Kidney (tissue), 14 donors: ENCODE measurements around the gene MADD. TPM values are rescaled to one million over a fixed set of nuclear protein-coding genes. Genes with fewer than 3 reads are reported as not detected.

Experiments used
- DNase-seq, 5 donors: peaks; one replicate each; pipeline ENCODE4 v3.0.0-alpha.2; 2013 to 2020
- FAIRE-seq: peaks from 2 replicates; lab custom pipeline; 2012; peaks lifted over from hg19 to GRCh38; lab: Jason Lieb, UNC
- H3K27ac ChIP-seq, 2 donors: one replicate each; pipeline ENCODE4 v1.7.0; 2013; ENCODE audit warnings: low read depth in 2 of 2, low read length in 2 of 2, inconsistent platforms in 1 of 2
- H3K27me3 ChIP-seq: one replicate; pipeline ENCODE4 v1.7.1; 2013; ENCODE audit warnings: low read length, inconsistent platforms; ENCODE audit not compliant: control insufficient read depth, insufficient read depth
- H3K36me3 ChIP-seq, 3 donors: one replicate each; pipeline versions ENCODE4 v1.7.0 to v1.7.1; 2013; ENCODE audit warnings: low read length in 3 of 3, control low read depth in 1 of 3, inconsistent platforms in 1 of 3; ENCODE audit not compliant: insufficient read depth in 3 of 3, control insufficient read depth in 2 of 3
- H3K4me1 ChIP-seq, 3 donors: one replicate each; pipeline versions ENCODE4 v1.7.0 to v1.7.1; 2013; ENCODE audit warnings: low read length in 3 of 3, inconsistent platforms in 1 of 3, low read depth in 1 of 3; ENCODE audit not compliant: control insufficient read depth in 2 of 3, insufficient read depth in 2 of 3
- H3K4me3 ChIP-seq, 3 donors: one replicate each; pipeline versions ENCODE4 v1.7.0 to v1.8.1; 2013; ENCODE audit warnings: low read length in 3 of 3, control low read depth in 1 of 3, inconsistent platforms in 1 of 3
- H3K9ac ChIP-seq, 3 donors: one replicate each; pipeline versions ENCODE4 v1.7.0 to v1.7.1; 2013; ENCODE audit warnings: low read length in 3 of 3, control low read depth in 1 of 3, inconsistent platforms in 1 of 3
- H3K9me3 ChIP-seq, 3 donors: one replicate each; pipeline versions ENCODE4 v1.7.0 to v1.7.1; 2013; ENCODE audit warnings: low read length in 3 of 3, control low read depth in 1 of 3, inconsistent platforms in 1 of 3; ENCODE audit not compliant: control insufficient read depth in 2 of 3, insufficient read depth in 1 of 3
- CTCF ChIP-seq: IDR thresholded peaks from 3 replicates; pipeline ENCODE4 v1.5.1; 2012; ENCODE audit warnings: mild to moderate bottlenecking, moderate library complexity, borderline replicate concordance; ENCODE audit not compliant: insufficient read depth; ENCODE audit errors: extremely low read depth
- intact Hi-C: fragments of 100-400 bp; cut with DNase I; formaldehyde crosslinking; loops from one replicate; pipeline ENCODE4 v1.11.1; 2022
- polyA plus RNA-seq: library from polyadenylated mRNA; stranded (reverse); fragments of 350-450 nt; fragmentation: Illumina TruSeq; extraction: RNeasy Lipid Tissue Mini Kit (QIAGEN cat#74804); gene quantifications from one replicate; pipeline ENCODE4 v1.2.3, GENCODE V29; 2014; ENCODE audit warnings: low read depth, low replicate concordance; ENCODE audit not compliant: insufficient read depth
- total RNA-seq: library from RNA; stranded (reverse); fragmentation: NEBNext Ultra II Directional; extraction: Animal tissue kit (Norgen Biotek cat#: 25700); gene quantifications from one replicate; pipeline ENCODE4 v1.2.1, GENCODE V29; 2021
- donor health status: control.
- donor health status: control.
- donor health status: control.
- donor health status: control.
- donor health status: control.
- donor health status: DM: yes; HTN: yes; CAD: no.
- donor health status: Normal renal cell carcinoma (clear cell type).

The MADD gene
- total and polyA plus RNA-seq, 2 donors from 2014 or later, result 19.0 to 39.2 TPM

DNA sequence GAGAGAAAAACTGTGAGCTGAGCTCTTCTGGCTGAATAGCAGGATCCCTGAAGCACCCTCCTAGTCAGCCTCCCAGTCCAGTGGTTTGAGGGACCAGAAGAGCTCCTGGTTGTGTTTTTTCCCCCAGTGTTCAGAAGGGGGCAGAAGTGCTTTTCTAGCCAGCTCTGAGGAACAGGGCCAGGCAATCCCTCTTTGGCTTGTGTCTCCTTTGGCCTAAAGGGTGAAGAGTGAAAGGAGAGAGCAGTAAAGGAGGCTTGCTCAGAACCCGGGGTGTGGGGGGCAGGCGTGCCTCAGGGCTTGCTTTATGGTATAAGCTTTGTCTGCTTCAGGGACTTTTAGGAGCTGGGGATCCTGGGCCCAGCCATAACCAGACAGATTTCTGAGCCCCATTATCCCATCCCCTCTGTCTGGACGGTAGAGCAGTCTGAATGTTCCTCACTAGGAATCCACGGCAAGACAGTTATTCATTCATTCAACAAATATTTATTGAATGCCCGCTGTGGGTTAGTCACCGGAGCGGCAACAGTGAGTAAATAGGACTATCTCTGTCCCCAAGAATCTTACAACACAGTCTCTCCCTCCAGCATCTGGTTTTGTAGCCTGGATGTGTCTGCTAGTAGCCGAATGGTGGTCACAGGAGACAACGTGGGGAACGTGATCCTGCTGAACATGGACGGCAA is 35.8 kb upstream of the MADD start:
- intact Hi-C loops, result no loop called here
- Histone ChIP-seq H3K9me3 (no peaks in the 10 kb centered on the region), H3K4me1 (no peaks in the 10 kb centered on the region), H3K36me3 (peaks cover 0 to 5% (median 0%) of the 10 kb centered on the region in 3 donors), H3K4me3 (no peak overlapping the region), H3K27ac (no peak overlapping the region), H3K27me3 (no peaks in the 10 kb centered on the region), H3K9ac (no peak overlapping the region)
- peak in 1 of 5 donors; percentile 57 for DNase-seq
- FAIRE-seq, result no peak
- peak; percentile 40 for TF ChIP-seq CTCF

GRCh38 chr11:47234669-47235100 is 35.2 kb upstream of the MADD start:
- FAIRE-seq (no peak), DNase-seq (peak in 1 of 5 donors; percentile 53)
- Histone ChIP-seq H3K36me3 (peaks cover 0 to 10% (median 4%) of the 10 kb centered on the region in 3 donors), H3K9me3 (no peaks in the 10 kb centered on the region), H3K27ac (no peak overlapping the region), H3K4me1 (no peaks in the 10 kb centered on the region), H3K27me3 (no peaks in the 10 kb centered on the region), H3K9ac (no peak overlapping the region), H3K4me3 (no peak overlapping the region)
- intact Hi-C loops, result no loop called here
- no peak for TF ChIP-seq CTCF

DNA sequence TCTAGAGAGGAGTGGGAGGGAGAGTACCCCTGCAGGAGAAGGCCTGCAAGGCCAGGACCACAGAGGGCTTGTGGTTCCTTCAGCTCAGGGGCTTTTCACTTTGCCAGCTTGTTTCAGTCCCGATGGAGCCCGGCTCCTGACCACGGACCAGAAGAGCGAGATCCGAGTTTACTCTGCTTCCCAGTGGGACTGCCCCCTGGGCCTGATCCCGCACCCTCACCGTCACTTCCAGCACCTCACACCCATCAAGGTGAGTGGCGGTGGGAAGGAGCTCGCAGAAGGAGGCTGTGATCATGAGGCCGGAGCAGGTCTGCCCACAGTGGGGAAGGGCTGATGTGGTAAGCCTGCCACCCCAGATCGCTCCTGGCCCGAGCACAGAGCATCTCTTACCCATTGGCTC is 34.8 kb upstream of the MADD start:
- TF ChIP-seq CTCF, result no peak
- FAIRE-seq, result no peak

More for the DNA sequence above, 34.8 kb upstream of the MADD start:
- no peak for DNase-seq
- H3K4me3 ChIP-seq, result no peak overlapping the region
- H3K36me3 ChIP-seq, result peaks cover 0 to 15% (median 4%) of the 10 kb centered on the region in 3 donors
- H3K27me3 ChIP-seq, result no peaks in the 10 kb centered on the region
- intact Hi-C loops, result no loop called here
- no peaks in the 10 kb centered on the region for H3K9me3 ChIP-seq
- no peak overlapping the region for H3K27ac ChIP-seq
- no peak overlapping the region for H3K9ac ChIP-seq
- H3K4me1 ChIP-seq, result no peaks in the 10 kb centered on the region
